K562 (cell line): ENCODE measurements around the gene PRKCE. TPM values are rescaled to one million over a fixed set of nuclear protein-coding genes. Genes with fewer than 3 reads are reported as not detected.

ENCODE experiments used
- ATAC-seq: fragments of 200-7000 bp; cut with Tn5 transposase; 3 replicates; pipeline ENCODE4 v1.9.1; 2020; ENCODE audit warnings: moderate library complexity
- BruUV-seq: library from RNA; stranded (reverse); fragments of 400-500 nt; replicated peaks from 2 replicates; lab custom pipeline; 2021; lab: Mats Ljungman, UMichigan
- CTCF ChIA-PET: fragments of 300-600 bp; formaldehyde crosslinking; extraction: SDS; loops from one replicate; lab custom pipeline; 2021; ENCODE audit warnings: low intra/inter-chr PET ratio; lab: Yijun Ruan, JAX
- POLR2A ChIA-PET: fragments of 300-600, 350-650 bp; sonication (Branson Sonifier 250); formaldehyde crosslinking; extraction: SDS; loops from one replicate; lab custom pipeline; 2021; ENCODE audit warnings: antibody characterized with exemption, inconsistent platforms; lab: Yijun Ruan, JAX
- DNase-seq, 4 experiments: peaks; one replicate each; pipeline versions ENCODE4 v3.0.0 to v3.0.0-alpha.2; 2011 to 2018; ENCODE audit warnings: low spot score in 3 of 4, mixed read lengths in 3 of 4; ENCODE audit errors: extremely low read depth in 1 of 4
- FAIRE-seq: peaks from 2 replicates; lab custom pipeline; 2011; peaks lifted over from hg19 to GRCh38; lab: Jason Lieb, UNC
- H2AFZ ChIP-seq: 2 replicates; pipeline ENCODE4 v1.6.0; 2011; ENCODE audit warnings: low read depth, low read length, control low read depth, inconsistent platforms
- H3K27ac ChIP-seq: fragments of 200-600 bp; 3 replicates; pipeline ENCODE4 v1.8.0; 2011; ENCODE audit warnings: low read depth, mild to moderate bottlenecking, control low read depth, inconsistent platforms, low read length, moderate library complexity, mixed read lengths; ENCODE audit errors: extremely low read depth
- H3K27me3 ChIP-seq, 2 experiments: fragments of 300-600 bp in 1 of 2; 2 replicates in 1 of 2; 3 replicates in 1 of 2; pipeline versions ENCODE4 v1.6.0 to v1.8.0; 2011; ENCODE audit warnings: inconsistent platforms in 2 of 2, low read length in 2 of 2, mild to moderate bottlenecking in 1 of 2, mixed read lengths in 1 of 2, moderate library complexity in 1 of 2; ENCODE audit not compliant: control insufficient read depth in 2 of 2, insufficient read depth in 2 of 2
- H3K36me3 ChIP-seq: fragments of 300-600 bp; 3 replicates; pipeline ENCODE4 v1.8.0; 2011; ENCODE audit warnings: mild to moderate bottlenecking, low read length, inconsistent platforms; ENCODE audit not compliant: control insufficient read depth, insufficient read depth
- H3K4me1 ChIP-seq, 2 experiments: fragments of 200-600 bp in 1 of 2; replicated peaks in 1 of 2; 2 replicates in 1 of 2; 3 replicates in 1 of 2; pipeline versions ENCODE4 v1.5.1 to v1.8.0; 2011; ENCODE audit warnings: inconsistent platforms in 2 of 2, low read length in 2 of 2, mild to moderate bottlenecking in 1 of 2, mixed read lengths in 1 of 2, moderate library complexity in 1 of 2; ENCODE audit not compliant: control insufficient read depth in 2 of 2, insufficient read depth in 2 of 2
- H3K4me2 ChIP-seq: 2 replicates; pipeline ENCODE4 v1.6.1; 2011; ENCODE audit warnings: low read length, control low read depth, inconsistent platforms, mixed read lengths; ENCODE audit not compliant: insufficient read depth
- H3K4me3 ChIP-seq: fragments of 200-600 bp; sonication (generic), shearing (Covaris generic); 2 replicates; pipeline ENCODE4 v1.5.1; 2016; ENCODE audit warnings: control low read depth, inconsistent platforms
- H3K79me2 ChIP-seq: fragments of 200-600 bp; 3 replicates; pipeline ENCODE4 v1.8.0; 2011; ENCODE audit warnings: low read length, inconsistent platforms; ENCODE audit not compliant: control insufficient read depth, insufficient read depth
- H3K9ac ChIP-seq, 2 experiments: 2 replicates each; pipeline versions ENCODE4 v1.6.0 to v1.6.1; 2011; ENCODE audit warnings: low read depth in 2 of 2, low read length in 2 of 2, control low read depth in 1 of 2, inconsistent platforms in 1 of 2, mild to moderate bottlenecking in 1 of 2, mixed read lengths in 1 of 2; ENCODE audit not compliant: insufficient read depth in 1 of 2
- H3K9me1 ChIP-seq: one replicate; pipeline ENCODE4 v1.6.0; 2011; ENCODE audit warnings: inconsistent platforms, mild to moderate bottlenecking, low read length, moderate library complexity; ENCODE audit not compliant: control insufficient read depth, insufficient read depth
- H3K9me3 ChIP-seq: replicated peaks from 2 replicates; pipeline ENCODE4 v1.5.1; 2011; ENCODE audit warnings: low read depth, low read length, inconsistent platforms; ENCODE audit not compliant: control insufficient read depth, insufficient read depth
- H4K20me1 ChIP-seq: replicated peaks from 2 replicates; pipeline ENCODE4 v1.6.1; 2011; ENCODE audit warnings: low read length, inconsistent platforms, mixed read lengths; ENCODE audit not compliant: control insufficient read depth, insufficient read depth
- BRD4 ChIP-seq: fragments of 200-600 bp; sonication (generic); IDR thresholded peaks from 2 replicates; pipeline ENCODE4 v1.6.1; 2017; ENCODE audit warnings: inconsistent platforms
- ELF1 ChIP-seq: fragments of 200-800 bp; sonication (Bioruptor generic); IDR thresholded peaks from 2 replicates; pipeline ENCODE4 v1.6.1; 2016; ENCODE audit warnings: missing genetic modification characterization, missing compliant biosample characterization
- PPARD ChIP-seq: fragments of 250-450 bp; sonication (Bioruptor Pico); IDR thresholded peaks from 2 replicates; pipeline ENCODE4 v1.8.0; 2022; ENCODE audit warnings: inconsistent platforms, mild to moderate bottlenecking, moderate library complexity
- SETDB1 ChIP-seq: IDR thresholded peaks from one replicate; pipeline ENCODE4 v1.6.1; 2012; ENCODE audit warnings: low read length, control low read depth, inconsistent platforms
- SMARCB1 ChIP-seq: IDR thresholded peaks from 2 replicates; pipeline ENCODE4 v1.6.1; 2011; ENCODE audit warnings: improper control_type of control experiment, low read depth; ENCODE audit not compliant: insufficient read length
- ZNF146 ChIP-seq: IDR thresholded peaks from one replicate; pipeline ENCODE4 v1.6.1; 2018; ENCODE audit warnings: missing compliant biosample characterization; ENCODE audit not compliant: unreplicated experiment
- ZNF695 ChIP-seq: fragments of 450-650 bp; formaldehyde crosslinking; IDR thresholded peaks from 2 replicates; pipeline ENCODE4 v1.4.0; 2020; ENCODE audit warnings: mild to moderate bottlenecking, moderate library complexity
- WGBS: fragments of 100-300 bp; shearing (Covaris generic); methylation state at CpG from one replicate; pipeline ENCODE4 v1.1.6; 2016; ENCODE audit warnings: low coverage, mixed read lengths; ENCODE audit not compliant: insufficient coverage; ENCODE audit errors: missing lambda C conversion rate; 5-methylcytosine and 5-hydroxymethylcytosine counted together
- in situ Hi-C: fragments of 300-500 bp; cut with MboI; formaldehyde crosslinking; loops from 4 replicates; pipeline ENCODE4 v1.15.0; 2018; ENCODE audit warnings: inconsistent platforms, mixed read lengths
- intact Hi-C: fragments of 100-400 bp; cut with micrococcal nuclease; formaldehyde crosslinking; loops from 2 replicates; pipeline ENCODE4 v1.14.2; 2022
- polyA plus RNA-seq, 8 experiments: library from polyadenylated mRNA; depleted of rRNA in 4 of 8; stranded (reverse) in 5 of 8; unstranded in 3 of 8; fragments of >200 nt; fragmentation: Nextera tagmentation in 2 of 8; fragmentation: Illumina TruSeq in 1 of 8; extraction: Ambion mirVana in 2 of 8; extraction: Trizol in 1 of 8; gene quantifications; 2 replicates each; pipeline versions ENCODE4 v1.2.1 to v1.2.3, GENCODE V29; 2011 to 2014; ENCODE audit warnings: inconsistent platforms in 1 of 8, missing spikeins in 1 of 8
- total RNA-seq, 7 experiments: library from RNA; depleted of rRNA in 6 of 7; stranded (reverse); fragments of >200 nt in 6 of 7; fragmentation: Illumina TruSeq in 2 of 7; extraction: Trizol in 2 of 7; gene quantifications; 2 replicates each; pipeline versions ENCODE4 v1.2.1 to v1.2.3, GENCODE V29; 2011 to 2021; ENCODE audit warnings: low replicate concordance in 1 of 7
- TF ChIP-seq, protein P1 (sequence below): fragments of 450-650 bp; conservative IDR thresholded peaks from 2 replicates; pipeline ENCODE4 v1.6.1; 2016; ENCODE audit warnings: missing genetic modification characterization, low read depth, mild to moderate bottlenecking, control low read depth, missing compliant biosample characterization
- TF ChIP-seq, protein P2 (sequence below): fragments of 450-650 bp; IDR thresholded peaks from 2 replicates; pipeline ENCODE4 v1.6.1; 2016; ENCODE audit warnings: low read depth, mild to moderate bottlenecking, moderate library complexity

The PRKCE gene
- total and polyA plus RNA-seq, 9 of the 15 experiments (the other 6 are each of a cell fraction or from before 2014, with no cell fraction given): 0.06 to 1.0 (median 0.22) TPM; not detected in 1

DNA sequence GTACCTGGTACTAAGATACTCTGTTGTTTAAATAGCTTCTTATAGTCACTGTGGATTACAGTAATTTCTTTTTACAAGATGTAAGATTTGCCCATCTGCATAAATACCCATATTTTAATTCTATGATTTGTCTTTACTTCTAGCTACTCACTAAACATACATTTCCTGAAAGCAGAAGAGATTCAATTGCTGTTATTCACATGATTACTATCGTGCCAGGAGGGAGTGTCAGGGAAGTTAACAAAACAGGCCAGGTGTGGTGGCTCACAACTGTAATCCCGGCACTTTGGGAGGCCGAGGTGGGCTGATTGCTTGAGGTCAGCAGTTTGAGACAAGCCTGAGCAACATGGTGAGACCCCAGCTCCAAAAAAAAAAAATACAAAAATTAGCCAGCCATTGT lies 33.8 kb downstream of the PRKCE start:
- no peaks in the 10 kb centered on the region for H3K36me3 ChIP-seq
- FAIRE-seq (no peak), DNase-seq (no peak), ATAC-seq (no peak)
- H3K9ac ChIP-seq: no peak overlapping the region
- H3K79me2 ChIP-seq: no peaks in the 10 kb centered on the region
- H4K20me1 ChIP-seq: no peaks in the 10 kb centered on the region
- ChIA-PET CTCF (no interaction called here), POLR2A (no interaction called here)
- WGBS: 0% methylated on average over 3 of the region's 3 CpGs
- no peaks in the 10 kb centered on the region for H3K9me1 ChIP-seq
- H3K4me2 ChIP-seq: no peak overlapping the region
- intact Hi-C loops (no loop called here), in situ Hi-C loops (no loop called here)
- BruUV-seq: no TSS peak
- H3K9me3 ChIP-seq: no peaks in the 10 kb centered on the region
- H3K27ac ChIP-seq: no peak overlapping the region
- H3K27me3 ChIP-seq: peaks cover 3 to 22% of the 10 kb centered on the region in 2 experiments; a peak in 4 of 5 replicates
- H3K4me3 ChIP-seq: no peak overlapping the region
- H3K4me1 ChIP-seq: no peaks in the 10 kb centered on the region
- TF ChIP-seq ZNF695 (CRISPR knock-in tag) (no peak), ELF1 (tag) (no peak), ZNF146 (no peak)
- H2AFZ ChIP-seq: no peak overlapping the region

DNA sequence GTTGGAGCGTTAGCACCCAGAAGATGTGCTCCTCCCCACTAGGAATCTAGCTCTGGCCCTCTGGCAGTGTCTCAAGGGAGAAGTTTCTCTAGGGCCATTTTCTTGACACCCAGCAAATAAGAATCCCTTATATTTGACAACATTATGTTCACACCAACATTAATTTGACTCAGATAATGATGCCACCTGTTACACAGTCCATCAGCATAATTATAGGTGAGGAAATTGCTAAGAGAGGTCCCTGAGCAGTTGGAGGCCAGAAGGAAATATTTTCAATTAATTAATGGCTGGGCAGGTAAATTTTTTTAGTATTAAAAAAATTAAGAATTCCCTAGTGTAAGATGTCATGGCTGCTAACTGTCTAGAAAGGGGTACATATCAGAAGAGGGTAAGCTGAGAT lies 36.5 kb downstream of the PRKCE start:
- no peaks in the 10 kb centered on the region for H3K9me1 ChIP-seq
- H3K79me2 ChIP-seq: no peaks in the 10 kb centered on the region
- WGBS: 0% methylated on average over 1 of the region's 1 CpG
- no peak for ATAC-seq
- peaks cover 6 to 28% of the 10 kb centered on the region in 2 experiments; a peak in 4 of 5 replicates for H3K27me3 ChIP-seq
- H2AFZ ChIP-seq: no peak overlapping the region
- intact Hi-C loops (no loop called here), in situ Hi-C loops (no loop called here)
- no peak overlapping the region for H3K27ac ChIP-seq
- H3K4me2 ChIP-seq: no peak overlapping the region
- H3K4me3 ChIP-seq: no peak overlapping the region
- no peak overlapping the region for H3K9ac ChIP-seq
- ChIA-PET POLR2A (no interaction called here), CTCF (no interaction called here)
- FAIRE-seq: no peak
- H3K36me3 ChIP-seq: no peaks in the 10 kb centered on the region
- H4K20me1 ChIP-seq: no peaks in the 10 kb centered on the region
- H3K9me3 ChIP-seq: no peaks in the 10 kb centered on the region
- DNase-seq: no peak
- H3K4me1 ChIP-seq: no peaks in the 10 kb centered on the region
- no peak for TF ChIP-seq SMARCB1
- no peak for TF ChIP-seq PPARD (CRISPR knock-in tag)
- TF ChIP-seq, protein P1, sequence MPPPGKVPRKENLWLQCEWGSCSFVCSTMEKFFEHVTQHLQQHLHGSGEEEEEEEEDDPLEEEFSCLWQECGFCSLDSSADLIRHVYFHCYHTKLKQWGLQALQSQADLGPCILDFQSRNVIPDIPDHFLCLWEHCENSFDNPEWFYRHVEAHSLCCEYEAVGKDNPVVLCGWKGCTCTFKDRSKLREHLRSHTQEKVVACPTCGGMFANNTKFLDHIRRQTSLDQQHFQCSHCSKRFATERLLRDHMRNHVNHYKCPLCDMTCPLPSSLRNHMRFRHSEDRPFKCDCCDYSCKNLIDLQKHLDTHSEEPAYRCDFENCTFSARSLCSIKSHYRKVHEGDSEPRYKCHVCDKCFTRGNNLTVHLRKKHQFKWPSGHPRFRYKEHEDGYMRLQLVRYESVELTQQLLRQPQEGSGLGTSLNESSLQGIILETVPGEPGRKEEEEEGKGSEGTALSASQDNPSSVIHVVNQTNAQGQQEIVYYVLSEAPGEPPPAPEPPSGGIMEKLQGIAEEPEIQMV (tag): no peak
- no peak for TF ChIP-seq SETDB1
- TF ChIP-seq, protein P2, sequence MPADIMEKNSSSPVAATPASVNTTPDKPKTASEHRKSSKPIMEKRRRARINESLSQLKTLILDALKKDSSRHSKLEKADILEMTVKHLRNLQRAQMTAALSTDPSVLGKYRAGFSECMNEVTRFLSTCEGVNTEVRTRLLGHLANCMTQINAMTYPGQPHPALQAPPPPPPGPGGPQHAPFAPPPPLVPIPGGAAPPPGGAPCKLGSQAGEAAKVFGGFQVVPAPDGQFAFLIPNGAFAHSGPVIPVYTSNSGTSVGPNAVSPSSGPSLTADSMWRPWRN: no peak
- TF ChIP-seq BRD4: no peak
- TF ChIP-seq, all 486 proteins: peak for 0
- BruUV-seq: no TSS peak
